Endothelial cell of umbilical vein (primary cell): ENCODE measurements around the gene SNX3.

Source experiments
- EZH2 ChIP-seq: IDR thresholded peaks from 2 replicates; pipeline ENCODE4 v1.6.1; 2012; ENCODE audit warnings: borderline replicate concordance, low read depth, mild to moderate bottlenecking, moderate library complexity, low read length, inconsistent platforms; ENCODE audit not compliant: severe bottlenecking
- POLR2A ChIP-seq: IDR thresholded peaks from 2 replicates; pipeline ENCODE4 v1.6.1; 2012; ENCODE audit warnings: low read depth, mild to moderate bottlenecking, control low read depth, low read length
- TF ChIP-seq, protein P1 (sequence below), 2 donors: IDR thresholded peaks; 1 replicate in 1 of 2; 2 replicates in 1 of 2; pipeline ENCODE4 v1.5.1; 2011; ENCODE audit warnings: low read length in 2 of 2, mild to moderate bottlenecking in 2 of 2, moderate library complexity in 2 of 2, control low read depth in 1 of 2, inconsistent platforms in 1 of 2, low read depth in 1 of 2; ENCODE audit not compliant: insufficient read depth in 1 of 2; ENCODE audit errors: extremely low read depth in 1 of 2

DNA sequence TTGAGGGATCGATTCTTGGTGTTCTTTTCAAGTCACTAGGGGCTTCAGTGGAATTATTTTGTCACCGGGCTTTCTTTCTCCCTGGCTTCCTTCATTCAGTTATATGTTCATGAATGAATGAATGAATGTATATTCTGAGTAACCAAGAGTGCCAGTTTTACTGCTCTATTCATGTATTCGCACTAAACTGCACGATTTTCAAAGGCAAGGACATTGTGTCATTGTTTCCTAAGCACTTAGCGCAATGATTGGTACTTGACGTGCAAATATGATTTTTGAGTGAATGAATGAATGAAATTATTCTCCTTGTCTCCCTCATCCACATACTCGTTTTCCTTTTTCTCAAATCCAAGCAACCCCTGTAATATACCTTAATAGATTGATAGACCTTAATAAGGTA is 34.8 kb upstream of the SNX3 start:
- TF ChIP-seq, protein P1, sequence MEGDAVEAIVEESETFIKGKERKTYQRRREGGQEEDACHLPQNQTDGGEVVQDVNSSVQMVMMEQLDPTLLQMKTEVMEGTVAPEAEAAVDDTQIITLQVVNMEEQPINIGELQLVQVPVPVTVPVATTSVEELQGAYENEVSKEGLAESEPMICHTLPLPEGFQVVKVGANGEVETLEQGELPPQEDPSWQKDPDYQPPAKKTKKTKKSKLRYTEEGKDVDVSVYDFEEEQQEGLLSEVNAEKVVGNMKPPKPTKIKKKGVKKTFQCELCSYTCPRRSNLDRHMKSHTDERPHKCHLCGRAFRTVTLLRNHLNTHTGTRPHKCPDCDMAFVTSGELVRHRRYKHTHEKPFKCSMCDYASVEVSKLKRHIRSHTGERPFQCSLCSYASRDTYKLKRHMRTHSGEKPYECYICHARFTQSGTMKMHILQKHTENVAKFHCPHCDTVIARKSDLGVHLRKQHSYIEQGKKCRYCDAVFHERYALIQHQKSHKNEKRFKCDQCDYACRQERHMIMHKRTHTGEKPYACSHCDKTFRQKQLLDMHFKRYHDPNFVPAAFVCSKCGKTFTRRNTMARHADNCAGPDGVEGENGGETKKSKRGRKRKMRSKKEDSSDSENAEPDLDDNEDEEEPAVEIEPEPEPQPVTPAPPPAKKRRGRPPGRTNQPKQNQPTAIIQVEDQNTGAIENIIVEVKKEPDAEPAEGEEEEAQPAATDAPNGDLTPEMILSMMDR (IDR thresholded peaks at IDR 0.05; ENCODE audit: extremely low read depth in 1 of 2, insufficient read depth in 1 of 2, low read depth in 1 of 2, low read length in 2 of 2) = no peak
- TF ChIP-seq EZH2 = no peak
- TF ChIP-seq POLR2A = no peak
